Measurements from ENCODE around the gene NUDT13. TPM values are rescaled to one million over a fixed set of nuclear protein-coding genes. Genes with fewer than 3 reads are reported as not detected.

The NUDT13 gene
- total RNA-seq, 1 donor from 2014 or later, result 3.4 TPM

- no peak for TF ChIP-seq CTCF (conservative IDR thresholded peaks at IDR 0.05)
- Mint-ChIP-seq H3K27me3 (ENCODE audit: low read depth) (no peaks in the 10 kb centered on the region), H3K36me3 (ENCODE audit: low read depth) (peaks cover 3% of the 10 kb centered on the region), H3K27ac (ENCODE audit: unreplicated experiment) (peak overlapping the region; percentile 85), H3K4me1 (peaks cover 42% of the 10 kb centered on the region), H3K4me3 (peak overlapping the region; percentile 92), H3K9me3 (no peaks in the 10 kb centered on the region)
- peak; percentile 48 for DNase-seq (ENCODE audit: low read depth, low spot score)
These were observed 14.7 kb upstream of the NUDT13 start for GRCh38 chr10:73095481-73096021.

GRCh38 chr10:73096041-73096448 lies 14.2 kb upstream of the NUDT13 start:
- H3K4me3 Mint-ChIP-seq, result peak overlapping the region; percentile 92
- DNase-seq (ENCODE audit: low read depth, low spot score), result peak; percentile 43
- TF ChIP-seq CTCF (conservative IDR thresholded peaks at IDR 0.05), result no peak
- peaks cover 42% of the 10 kb centered on the region for H3K4me1 Mint-ChIP-seq
- H3K9me3 Mint-ChIP-seq, result no peaks in the 10 kb centered on the region
- H3K27me3 Mint-ChIP-seq (ENCODE audit: low read depth), result no peaks in the 10 kb centered on the region
- peaks cover 3% of the 10 kb centered on the region for H3K36me3 Mint-ChIP-seq (ENCODE audit: low read depth)
- peak overlapping the region; percentile 85 for H3K27ac Mint-ChIP-seq (ENCODE audit: unreplicated experiment)

- Mint-ChIP-seq H3K27me3 (ENCODE audit: low read depth) (no peaks in the 10 kb centered on the region), H3K36me3 (ENCODE audit: low read depth) (peaks cover 3% of the 10 kb centered on the region), H3K9me3 (no peaks in the 10 kb centered on the region), H3K4me3 (peak within 1 kb of the TSS; percentile 92), H3K27ac (ENCODE audit: unreplicated experiment) (peak within 1 kb of the TSS; percentile 85), H3K4me1 (peaks cover 38% of the 10 kb centered on the region)
- DNase-seq (ENCODE audit: low read depth, low spot score), result peak; percentile 92
- peak; percentile 70 for TF ChIP-seq CTCF (conservative IDR thresholded peaks at IDR 0.05)
These were observed 13.6 kb upstream of the NUDT13 start, which contains the start of gene P4HA1 for GRCh38 chr10:73096449-73097304. TSS of gene P4HA1 (minus strand) at chr10:73096866. CDS start at chr10:73074883, 21,983 bp downstream.

DNA sequence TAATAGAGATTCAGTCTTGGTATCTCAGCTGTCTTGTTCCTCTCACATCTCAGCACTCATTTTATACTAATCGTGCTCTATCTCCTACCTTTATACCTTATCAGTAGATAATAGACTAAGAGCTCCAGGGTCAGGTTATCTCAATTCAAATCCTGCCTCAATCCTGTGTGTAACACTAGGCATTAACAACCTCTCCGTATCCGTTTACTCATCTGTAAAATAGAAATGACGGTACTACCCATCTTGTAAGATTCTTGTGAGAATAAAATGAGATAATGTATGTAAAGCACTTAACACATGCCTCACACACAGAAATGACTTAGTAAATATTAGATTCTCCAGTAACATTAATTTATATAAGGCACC lies 13.0 kb upstream of the NUDT13 start:
- no peak for TF ChIP-seq CTCF (conservative IDR thresholded peaks at IDR 0.05)
- H3K4me3 Mint-ChIP-seq, result peak overlapping the region; percentile 92
- peaks cover 2% of the 10 kb centered on the region for H3K36me3 Mint-ChIP-seq (ENCODE audit: low read depth)
- H3K9me3 Mint-ChIP-seq, result no peaks in the 10 kb centered on the region
- no peak overlapping the region for H3K27ac Mint-ChIP-seq (ENCODE audit: unreplicated experiment)
- peaks cover 34% of the 10 kb centered on the region for H3K4me1 Mint-ChIP-seq
- no peak for DNase-seq (ENCODE audit: low read depth, low spot score)
- H3K27me3 Mint-ChIP-seq (ENCODE audit: low read depth), result no peaks in the 10 kb centered on the region

DNA sequence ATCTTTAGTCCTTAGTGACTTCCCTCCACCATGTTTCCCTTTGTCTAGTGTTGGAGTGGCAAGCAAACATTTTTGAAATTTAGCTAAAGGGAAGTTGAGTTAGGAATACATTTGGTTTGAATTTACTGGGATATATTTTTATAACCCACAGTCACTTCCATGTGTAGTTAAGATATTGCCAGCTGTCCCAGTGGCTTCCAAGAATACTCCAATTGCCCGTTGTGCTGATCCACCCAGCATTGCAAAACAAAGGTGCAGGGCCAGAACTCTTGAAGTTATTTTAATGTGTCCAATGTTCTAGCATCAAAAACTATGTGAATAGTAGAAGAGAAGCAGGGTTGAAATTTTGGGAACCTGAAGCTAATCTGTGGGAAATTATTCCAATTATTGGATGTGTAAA lies 11.1 kb upstream of the NUDT13 start:
- Mint-ChIP-seq H3K36me3 (ENCODE audit: low read depth) (peaks cover 2% of the 10 kb centered on the region), H3K4me1 (peaks cover 23% of the 10 kb centered on the region), H3K27me3 (ENCODE audit: low read depth) (no peaks in the 10 kb centered on the region), H3K9me3 (no peaks in the 10 kb centered on the region), H3K4me3 (no peak overlapping the region), H3K27ac (ENCODE audit: unreplicated experiment) (no peak overlapping the region)
- DNase-seq (ENCODE audit: low read depth, low spot score), result no peak
- no peak for TF ChIP-seq CTCF (conservative IDR thresholded peaks at IDR 0.05)

Measured in neural crest cell (in vitro differentiated cells).